CD4-positive, CD25-positive, alpha-beta regulatory T cell (primary cell): ENCODE results near the gene PITPNB. TPM values are rescaled to one million over a fixed set of nuclear protein-coding genes. Genes with fewer than 3 reads are reported as not detected.

Experiments used
- ATAC-seq, 2 donors: fragments of 150-1000 bp; cut with Tn5 transposase; one replicate each; pipeline ENCODE4 v1.10.0; 2021; ENCODE audit warnings: low read depth in 2 of 2, moderate number of reproducible peaks in 2 of 2, moderate library complexity in 1 of 2
- DNase-seq, 3 donors: peaks; one replicate each; pipeline versions ENCODE4 v3.0.0 to v3.0.0-alpha.2; 2012 to 2022; ENCODE audit warnings: mixed read lengths in 1 of 3
- H3K27ac ChIP-seq: one replicate; pipeline ENCODE4 v1.7.0; 2013; ENCODE audit warnings: mild to moderate bottlenecking, low read length; ENCODE audit not compliant: insufficient read depth, poor library complexity, severe bottlenecking
- H3K27me3 ChIP-seq: one replicate; pipeline ENCODE4 v1.7.0; 2013; ENCODE audit warnings: low read length; ENCODE audit not compliant: control insufficient read depth, insufficient read depth
- H3K36me3 ChIP-seq: one replicate; pipeline ENCODE4 v1.7.0; 2013; ENCODE audit warnings: mild to moderate bottlenecking, low read length, moderate library complexity; ENCODE audit not compliant: control insufficient read depth, insufficient read depth
- H3K4me1 ChIP-seq: 2 replicates; pipeline ENCODE4 v1.7.0; 2013; ENCODE audit warnings: mild to moderate bottlenecking, low read length; ENCODE audit not compliant: insufficient read depth, control insufficient read depth, poor library complexity, severe bottlenecking
- H3K4me3 ChIP-seq: one replicate; pipeline ENCODE4 v1.7.0; 2013; ENCODE audit warnings: low read depth, mild to moderate bottlenecking, low read length, moderate library complexity
- H3K9me3 ChIP-seq, 2 experiments: 1 replicate in 1 of 2; 2 replicates in 1 of 2; pipeline ENCODE4 v1.7.0; 2013; ENCODE audit warnings: low read length in 2 of 2, mild to moderate bottlenecking in 1 of 2, moderate library complexity in 1 of 2; ENCODE audit not compliant: control insufficient read depth in 2 of 2
- H3K27ac Mint-ChIP-seq, 3 donors: one replicate each; pipeline ENCODE4 v1.8.0; 2020 to 2022; ENCODE audit warnings: mild to moderate bottlenecking in 3 of 3, mixed read lengths in 3 of 3, moderate library complexity in 2 of 3
- H3K27me3 Mint-ChIP-seq: one replicate; pipeline ENCODE4 v1.8.0; 2022; ENCODE audit warnings: mild to moderate bottlenecking, mixed read lengths
- H3K36me3 Mint-ChIP-seq: one replicate; pipeline ENCODE4 v1.8.0; 2020; ENCODE audit warnings: mixed read lengths
- H3K4me1 Mint-ChIP-seq, 4 donors: one replicate each; pipeline ENCODE4 v1.8.0; 2020 to 2022; ENCODE audit warnings: mixed read lengths in 4 of 4, mild to moderate bottlenecking in 1 of 4
- H3K4me3 Mint-ChIP-seq, 4 donors: one replicate each; pipeline ENCODE4 v1.8.0; 2020 to 2022; ENCODE audit warnings: mild to moderate bottlenecking in 4 of 4, mixed read lengths in 4 of 4, moderate library complexity in 3 of 4
- H3K9me3 Mint-ChIP-seq, 7 donors: one replicate each; pipeline ENCODE4 v1.8.0; 2020 to 2022; ENCODE audit warnings: mixed read lengths in 7 of 7, mild to moderate bottlenecking in 3 of 7, moderate library complexity in 2 of 7
- polyA plus RNA-seq, 4 donors: library from polyadenylated mRNA; unstranded; fragments of 300-500 nt; fragmentation: Illumina TruSeq; gene quantifications; one replicate each; pipeline ENCODE4 v1.2.3, GENCODE V29; 2021
- total RNA-seq: library from RNA; stranded (reverse); gene quantifications from one replicate; pipeline ENCODE4 v1.2.3, GENCODE V29; 2022

PITPNB gene
- total and polyA plus RNA-seq, 5 donors from 2014 or later, result 59.3 to 69.3 (median 64.7) TPM

DNA sequence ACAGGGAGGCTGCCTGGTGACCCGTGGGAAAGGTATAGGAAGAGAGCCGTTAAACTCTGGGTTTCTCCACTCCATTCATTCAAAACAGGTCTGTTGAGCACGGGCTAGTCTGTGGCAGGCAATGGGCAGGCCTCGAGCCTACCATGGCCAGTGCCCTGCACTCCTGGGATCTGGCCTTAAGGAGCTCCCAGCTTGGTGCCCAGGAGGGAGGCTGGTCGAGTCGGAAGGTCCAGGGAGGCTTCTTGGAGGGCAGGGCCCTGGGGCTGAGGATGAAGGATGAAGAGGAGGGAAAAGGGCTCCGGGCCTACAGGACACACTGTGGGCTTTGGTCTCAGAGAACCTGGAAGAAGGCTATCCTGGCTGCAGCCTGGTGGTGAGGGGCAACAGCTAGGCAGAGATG is 75.6 kb downstream of the PITPNB start:
- H3K27me3 ChIP-seq, result no peaks in the 10 kb centered on the region
- no peak overlapping the region for H3K4me3 ChIP-seq
- no peak for ATAC-seq
- H3K4me1 Mint-ChIP-seq, result no peaks in the 10 kb centered on the region
- DNase-seq, result no peak
- H3K4me3 Mint-ChIP-seq, result no peak overlapping the region
- no peaks in the 10 kb centered on the region for H3K27me3 Mint-ChIP-seq
- no peaks in the 10 kb centered on the region for H3K4me1 ChIP-seq
- no peak overlapping the region for H3K27ac ChIP-seq
- H3K36me3 Mint-ChIP-seq, result peaks cover 32% of the 10 kb centered on the region
- peaks cover 0 to 3% (median 0%) of the 10 kb centered on the region in 7 donors for H3K9me3 Mint-ChIP-seq
- peaks cover 10% of the 10 kb centered on the region for H3K36me3 ChIP-seq
- no peak overlapping the region for H3K27ac Mint-ChIP-seq
- no peaks in the 10 kb centered on the region for H3K9me3 ChIP-seq

DNA sequence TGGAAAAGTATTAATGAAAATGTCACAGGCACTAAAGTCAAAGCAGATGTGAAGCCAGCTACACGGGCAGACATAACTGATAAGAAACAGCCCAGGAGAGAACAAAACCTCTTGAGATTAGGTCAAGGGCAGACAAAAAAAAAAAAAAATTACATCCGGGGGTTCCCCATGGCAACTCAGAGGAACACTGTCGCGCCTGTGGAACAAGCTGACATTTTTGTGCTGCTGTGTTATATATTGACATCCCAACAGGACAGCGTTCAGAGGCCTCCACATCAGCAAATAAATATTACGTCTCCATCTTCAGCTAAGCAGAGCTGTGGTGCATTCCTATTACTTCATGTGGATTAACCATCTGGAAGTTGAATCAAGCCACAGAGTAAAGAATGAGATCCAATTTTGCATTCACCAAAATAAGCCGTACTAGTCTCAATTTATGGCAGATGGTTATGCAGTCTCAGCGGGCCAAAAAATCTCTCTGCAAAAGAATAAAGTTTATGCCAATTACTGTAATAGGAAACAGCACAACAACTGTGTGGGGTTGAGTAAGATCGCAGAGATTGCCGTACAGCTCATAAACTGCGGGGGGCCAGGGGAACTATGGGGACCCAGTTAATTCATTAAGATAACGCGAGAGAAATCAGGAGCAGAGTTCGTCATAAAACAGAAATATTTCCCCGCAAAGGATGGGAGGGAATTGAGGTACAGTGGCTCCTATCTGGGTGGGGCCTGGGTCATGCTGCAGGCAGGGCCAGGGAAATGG is 76.2 kb downstream of the PITPNB start:
- Mint-ChIP-seq H3K4me1 (no peaks in the 10 kb centered on the region), H3K36me3 (peaks cover 26% of the 10 kb centered on the region), H3K9me3 (peaks cover 0 to 3% (median 0%) of the 10 kb centered on the region in 7 donors), H3K4me3 (no peak overlapping the region), H3K27me3 (no peaks in the 10 kb centered on the region), H3K27ac (peak overlapping the region in 1 of 3 donors; percentile 52)
- H3K4me1 ChIP-seq, result no peaks in the 10 kb centered on the region
- no peaks in the 10 kb centered on the region for H3K27me3 ChIP-seq
- no peak overlapping the region for H3K27ac ChIP-seq
- H3K36me3 ChIP-seq, result peaks cover 5% of the 10 kb centered on the region
- H3K9me3 ChIP-seq, result no peaks in the 10 kb centered on the region
- H3K4me3 ChIP-seq, result no peak overlapping the region
- ATAC-seq (no peak), DNase-seq (no peak)

DNA sequence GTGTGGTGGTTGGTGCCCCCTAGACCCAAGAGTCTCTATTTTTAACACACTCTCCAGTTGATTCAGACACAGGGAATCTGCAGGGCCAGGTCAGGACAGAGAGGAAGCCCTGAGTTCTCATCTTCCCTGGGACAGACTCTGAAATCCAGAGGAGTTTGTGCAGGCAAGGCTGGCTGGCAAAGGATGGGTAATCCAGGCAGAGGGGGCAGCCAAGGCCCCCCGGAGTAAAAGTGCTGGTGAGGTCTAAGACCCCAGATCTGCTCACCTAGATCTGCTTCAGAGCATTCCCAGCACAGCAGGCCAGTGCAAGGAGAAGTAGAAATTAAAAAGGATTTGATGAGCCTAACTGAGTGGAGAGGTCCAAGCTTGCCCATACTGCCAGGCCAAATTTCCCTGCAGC is 76.9 kb downstream of the PITPNB start:
- no peaks in the 10 kb centered on the region for H3K27me3 ChIP-seq
- no peaks in the 10 kb centered on the region for H3K9me3 ChIP-seq
- H3K4me1 ChIP-seq, result no peaks in the 10 kb centered on the region
- no peaks in the 10 kb centered on the region for H3K27me3 Mint-ChIP-seq
- H3K27ac ChIP-seq, result no peak overlapping the region
- H3K27ac Mint-ChIP-seq, result peak overlapping the region in 1 of 3 donors; percentile 52
- DNase-seq (no peak), ATAC-seq (no peak)
- H3K4me3 ChIP-seq, result no peak overlapping the region
- peaks cover 23% of the 10 kb centered on the region for H3K36me3 Mint-ChIP-seq
- peaks cover 0 to 3% (median 0%) of the 10 kb centered on the region in 7 donors for H3K9me3 Mint-ChIP-seq
- no peaks in the 10 kb centered on the region for H3K4me1 Mint-ChIP-seq
- peaks cover 2% of the 10 kb centered on the region for H3K36me3 ChIP-seq
- no peak overlapping the region for H3K4me3 Mint-ChIP-seq

DNA sequence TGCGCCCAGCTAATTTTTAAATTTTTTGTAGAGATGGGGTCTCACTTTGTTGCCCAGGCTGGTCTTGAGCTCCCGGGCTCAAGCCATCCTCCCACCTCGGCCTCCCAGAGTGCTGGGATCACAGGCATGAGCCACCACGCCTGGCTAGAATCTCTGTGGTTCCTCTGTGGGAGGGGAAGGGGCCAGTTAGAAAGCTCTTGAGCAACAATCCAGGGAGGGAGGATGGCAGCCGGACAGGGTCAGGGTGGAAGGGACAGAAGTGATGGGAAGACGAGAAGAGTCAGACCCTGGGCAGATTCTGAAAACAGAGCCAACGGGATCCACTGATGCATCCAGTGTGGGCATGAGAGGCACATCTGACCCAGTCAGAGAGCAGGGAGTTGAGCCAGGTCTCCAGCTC is 78.6 kb downstream of the PITPNB start:
- no peaks in the 10 kb centered on the region for H3K27me3 Mint-ChIP-seq
- no peaks in the 10 kb centered on the region for H3K4me1 Mint-ChIP-seq
- Histone ChIP-seq H3K4me1 (no peaks in the 10 kb centered on the region), H3K36me3 (no peaks in the 10 kb centered on the region), H3K9me3 (no peaks in the 10 kb centered on the region), H3K27me3 (no peaks in the 10 kb centered on the region), H3K4me3 (no peak overlapping the region), H3K27ac (no peak overlapping the region)
- H3K27ac Mint-ChIP-seq, result no peak overlapping the region
- DNase-seq (no peak), ATAC-seq (no peak)
- H3K4me3 Mint-ChIP-seq, result no peak overlapping the region
- peaks cover 27% of the 10 kb centered on the region for H3K36me3 Mint-ChIP-seq
- H3K9me3 Mint-ChIP-seq, result peaks cover 0 to 3% (median 0%) of the 10 kb centered on the region in 7 donors

DNA sequence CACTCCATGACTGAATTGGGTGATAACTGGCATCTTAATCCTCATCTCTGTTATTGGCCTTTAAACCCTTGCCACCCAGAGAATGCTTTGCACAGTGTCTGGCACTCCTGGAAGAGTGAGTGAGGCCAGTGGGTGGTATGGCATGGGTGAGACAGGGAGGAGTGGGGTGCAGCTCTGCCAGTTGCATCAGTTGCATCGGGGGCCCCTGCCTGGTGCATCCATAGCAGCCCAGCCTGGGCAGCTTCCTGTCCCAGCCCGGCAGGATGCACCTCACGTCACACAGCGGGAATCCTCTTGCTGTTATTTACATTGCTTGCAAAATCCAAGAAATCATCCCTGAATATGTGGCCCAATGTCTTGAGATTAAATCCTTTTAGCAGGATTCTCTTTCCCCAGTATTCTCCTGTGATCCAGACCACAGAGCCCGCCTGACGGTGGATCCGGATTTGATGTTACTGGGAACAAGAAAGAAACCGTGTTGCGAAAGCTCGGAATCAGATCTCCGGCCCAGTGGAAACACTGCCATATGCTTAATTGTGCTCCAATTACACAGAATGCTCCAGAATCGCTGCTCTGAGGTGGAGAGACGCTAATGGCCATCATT is 79.9 kb downstream of the PITPNB start:
- H3K9me3 ChIP-seq, result no peaks in the 10 kb centered on the region
- no peak for DNase-seq
- H3K4me3 Mint-ChIP-seq, result no peak overlapping the region
- no peaks in the 10 kb centered on the region for H3K27me3 Mint-ChIP-seq
- no peaks in the 10 kb centered on the region for H3K36me3 ChIP-seq
- peaks cover 0 to 3% (median 0%) of the 10 kb centered on the region in 7 donors for H3K9me3 Mint-ChIP-seq
- H3K4me1 ChIP-seq, result no peaks in the 10 kb centered on the region
- no peaks in the 10 kb centered on the region for H3K27me3 ChIP-seq
- no peak for ATAC-seq
- no peaks in the 10 kb centered on the region for H3K4me1 Mint-ChIP-seq
- H3K27ac ChIP-seq, result no peak overlapping the region
- no peak overlapping the region for H3K27ac Mint-ChIP-seq
- peaks cover 36% of the 10 kb centered on the region for H3K36me3 Mint-ChIP-seq
- H3K4me3 ChIP-seq, result no peak overlapping the region

DNA sequence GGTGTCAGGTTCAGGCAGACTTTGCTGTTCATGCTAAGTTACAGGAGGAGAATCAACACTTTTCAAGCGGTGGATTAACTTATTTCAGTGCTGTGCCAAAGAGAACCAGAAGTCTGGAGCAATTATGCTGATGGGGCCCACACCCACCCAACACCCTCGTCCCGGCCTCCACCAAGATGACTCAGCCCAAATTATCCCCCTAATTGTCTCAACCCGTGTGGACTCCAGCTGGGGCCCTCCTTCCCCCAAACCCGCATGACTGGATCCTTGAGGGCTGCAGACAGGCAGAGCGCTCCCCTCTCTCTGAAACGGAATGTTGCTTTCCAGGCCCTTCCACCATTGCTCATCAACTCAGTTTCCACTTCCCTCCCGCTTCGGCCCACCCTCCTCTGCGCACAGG is 82.9 kb downstream of the PITPNB start:
- Mint-ChIP-seq H3K27ac (no peak overlapping the region), H3K9me3 (peaks cover 0 to 3% (median 0%) of the 10 kb centered on the region in 7 donors), H3K4me3 (no peak overlapping the region), H3K4me1 (peaks cover 0 to 12% (median 4%) of the 10 kb centered on the region in 4 donors), H3K36me3 (peaks cover 23% of the 10 kb centered on the region), H3K27me3 (no peaks in the 10 kb centered on the region)
- no peaks in the 10 kb centered on the region for H3K4me1 ChIP-seq
- no peaks in the 10 kb centered on the region for H3K36me3 ChIP-seq
- H3K27me3 ChIP-seq, result no peaks in the 10 kb centered on the region
- no peak for ATAC-seq
- H3K9me3 ChIP-seq, result no peaks in the 10 kb centered on the region
- H3K27ac ChIP-seq, result no peak overlapping the region
- DNase-seq, result no peak
- H3K4me3 ChIP-seq, result no peak overlapping the region

DNA sequence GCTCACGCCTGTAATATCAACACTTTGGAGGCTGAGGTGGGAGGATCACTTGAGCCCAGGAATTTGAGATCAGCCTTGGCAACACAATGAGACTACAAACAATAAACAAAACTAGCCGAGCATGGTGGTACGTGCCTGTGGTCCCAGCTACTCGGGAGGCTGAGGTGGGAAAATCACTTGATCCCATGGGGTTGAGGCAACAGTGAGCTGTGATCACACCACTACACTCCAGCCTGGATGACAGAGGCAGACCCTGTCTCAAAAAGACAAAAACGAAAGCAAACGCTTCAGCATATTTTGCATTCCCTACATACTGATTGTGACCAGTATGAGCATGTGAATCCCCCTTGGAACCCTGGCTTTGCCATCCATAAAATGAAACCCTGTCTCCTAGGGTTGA is 83.6 kb downstream of the PITPNB start:
- H3K36me3 Mint-ChIP-seq, result peaks cover 20% of the 10 kb centered on the region
- H3K9me3 ChIP-seq, result no peaks in the 10 kb centered on the region
- H3K4me1 Mint-ChIP-seq, result peaks cover 0 to 12% (median 7%) of the 10 kb centered on the region in 4 donors
- ATAC-seq (no peak), DNase-seq (no peak)
- H3K27me3 Mint-ChIP-seq, result no peaks in the 10 kb centered on the region
- H3K36me3 ChIP-seq, result no peaks in the 10 kb centered on the region
- H3K27ac ChIP-seq, result no peak overlapping the region
- no peak overlapping the region for H3K4me3 ChIP-seq
- no peak overlapping the region for H3K4me3 Mint-ChIP-seq
- no peaks in the 10 kb centered on the region for H3K4me1 ChIP-seq
- H3K27me3 ChIP-seq, result no peaks in the 10 kb centered on the region
- H3K9me3 Mint-ChIP-seq, result peaks cover 0 to 3% (median 0%) of the 10 kb centered on the region in 7 donors
- H3K27ac Mint-ChIP-seq, result no peak overlapping the region
